HUES64 (cell line): Measurements from ENCODE around the gene FTHL17.

ENCODE experiments used
- H3K27ac ChIP-seq: 2 replicates; pipeline ENCODE4 v1.7.0; 2013; ENCODE audit warnings: low read depth, low read length, inconsistent platforms
- H3K27me3 ChIP-seq: 2 replicates; pipeline ENCODE4 v1.6.1; 2013; ENCODE audit warnings: mild to moderate bottlenecking, low read length; ENCODE audit not compliant: insufficient read depth
- H3K36me3 ChIP-seq: 2 replicates; pipeline ENCODE4 v1.6.1; 2013; ENCODE audit warnings: mild to moderate bottlenecking, low read length; ENCODE audit not compliant: insufficient read depth
- H3K4me1 ChIP-seq: 2 replicates; pipeline ENCODE4 v1.6.1; 2013; ENCODE audit warnings: mild to moderate bottlenecking, low read length, moderate library complexity; ENCODE audit not compliant: insufficient read depth
- H3K4me3 ChIP-seq: 2 replicates; pipeline ENCODE4 v1.5.1; 2013; ENCODE audit warnings: mild to moderate bottlenecking, low read length, moderate library complexity
- H3K9ac ChIP-seq: 2 replicates; pipeline ENCODE4 v1.6.1; 2013; ENCODE audit warnings: mild to moderate bottlenecking, low read depth, low read length
- H3K9me3 ChIP-seq: 2 replicates; pipeline ENCODE4 v1.6.1; 2013; ENCODE audit warnings: low read depth, low read length; ENCODE audit not compliant: insufficient read depth
- WGBS: fragments of 150-250, 120-280 bp; methylation state at CpG from one replicate; pipeline ENCODE4 v1.1.7; 2013; ENCODE audit warnings: missing lambda C conversion rate; 5-methylcytosine and 5-hydroxymethylcytosine counted together

The FTHL17 gene

DNA sequence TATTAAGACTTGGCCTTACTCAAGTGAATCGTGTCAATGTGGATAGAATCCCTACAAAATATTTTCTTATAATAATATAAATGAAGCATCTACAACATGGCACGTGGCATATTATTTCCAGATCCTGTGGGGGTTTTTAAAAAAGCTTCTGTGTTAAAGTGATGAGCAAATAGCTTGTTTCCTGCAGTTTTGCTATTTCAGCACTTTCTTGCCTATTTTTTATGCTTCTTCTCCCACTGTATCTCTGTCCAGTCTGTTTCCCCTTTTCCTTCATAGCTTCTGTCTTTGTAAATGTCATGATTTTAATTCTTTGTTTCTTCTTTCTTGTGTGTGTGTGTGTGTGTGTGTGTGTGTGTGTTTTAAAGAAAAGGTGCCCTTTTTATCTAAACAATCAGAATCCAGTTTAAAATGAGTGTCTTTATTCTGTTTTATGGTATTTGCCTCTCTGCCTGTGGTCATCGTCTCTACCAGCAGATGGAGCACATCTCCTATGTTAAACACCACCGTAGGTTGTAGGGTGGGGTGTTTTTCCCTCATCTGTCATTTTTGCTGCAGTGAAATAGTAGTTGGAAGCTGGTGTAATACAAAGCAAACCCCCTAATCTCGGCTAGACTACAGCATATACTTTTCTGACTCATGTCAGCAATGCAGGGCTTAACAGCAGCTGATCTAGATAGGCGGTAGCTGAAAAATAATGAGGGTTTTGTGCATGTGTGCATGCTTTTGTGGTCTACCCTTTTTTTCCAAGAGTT lies 33.1 kb downstream of the FTHL17 start:
- no peak overlapping the region for H3K27ac ChIP-seq
- no peaks in the 10 kb centered on the region for H3K9me3 ChIP-seq
- no peaks in the 10 kb centered on the region for H3K4me1 ChIP-seq
- H3K9ac ChIP-seq, result no peak overlapping the region
- H3K27me3 ChIP-seq, result no peaks in the 10 kb centered on the region
- H3K36me3 ChIP-seq, result no peaks in the 10 kb centered on the region
- no peak overlapping the region for H3K4me3 ChIP-seq
- WGBS, result 58% methylated on average over 2 of the region's 6 CpGs

DNA sequence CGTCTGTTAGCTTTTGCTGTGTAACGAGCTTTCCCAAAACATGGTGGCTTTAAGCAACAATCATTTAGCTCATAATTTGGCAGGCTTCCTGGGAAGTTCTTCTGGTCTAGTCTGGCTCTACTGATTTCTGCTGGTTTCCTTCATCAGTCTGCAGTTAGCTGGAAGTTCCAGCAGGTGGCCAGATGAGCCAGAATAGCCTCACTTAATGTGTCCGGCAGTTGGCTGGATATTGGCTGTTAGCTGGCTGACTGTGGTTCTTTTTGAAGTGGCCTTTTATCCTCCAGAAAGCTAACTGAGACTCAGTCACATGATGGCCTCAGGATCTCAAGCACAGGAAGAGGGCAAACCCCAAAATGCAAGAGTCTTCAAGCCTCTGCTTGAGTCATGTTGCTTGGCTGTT lies 34.9 kb downstream of the FTHL17 start:
- H3K27me3 ChIP-seq, result no peaks in the 10 kb centered on the region
- H3K36me3 ChIP-seq, result no peaks in the 10 kb centered on the region
- H3K27ac ChIP-seq, result no peak overlapping the region
- no peak overlapping the region for H3K9ac ChIP-seq
- H3K9me3 ChIP-seq, result no peaks in the 10 kb centered on the region
- H3K4me3 ChIP-seq, result no peak overlapping the region
- WGBS, result 76% methylated on average over 3 of the region's 3 CpGs
- H3K4me1 ChIP-seq, result no peaks in the 10 kb centered on the region

GRCh38 chrX:31027351-31027750 lies 44.5 kb downstream of the FTHL17 start:
- no peak overlapping the region for H3K4me3 ChIP-seq
- no peaks in the 10 kb centered on the region for H3K9me3 ChIP-seq
- no peaks in the 10 kb centered on the region for H3K27me3 ChIP-seq

DNA sequence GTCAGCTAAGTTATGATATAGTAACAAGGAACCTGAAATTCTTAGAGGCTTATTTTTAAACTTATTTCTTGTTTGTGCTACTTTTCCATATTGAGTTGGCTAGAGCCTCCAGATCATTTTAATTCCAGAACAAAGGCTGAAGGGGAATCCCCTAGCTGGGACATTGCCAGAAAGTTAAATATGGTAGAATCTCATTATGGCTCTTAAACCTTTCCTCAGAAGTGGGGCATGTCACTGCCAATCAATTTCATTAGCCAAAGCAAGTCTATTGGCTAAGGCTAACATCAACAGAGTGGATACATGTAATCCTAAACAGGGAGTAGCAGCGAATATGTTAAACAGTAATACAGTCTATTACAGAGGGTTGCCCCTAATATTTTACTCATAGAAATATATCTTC lies 47.0 kb downstream of the FTHL17 start:
- Histone ChIP-seq H3K4me1 (no peaks in the 10 kb centered on the region), H3K27me3 (no peaks in the 10 kb centered on the region), H3K27ac (no peak overlapping the region), H3K9me3 (no peaks in the 10 kb centered on the region), H3K4me3 (no peak overlapping the region), H3K36me3 (no peaks in the 10 kb centered on the region), H3K9ac (no peak overlapping the region)
- WGBS, result no CpG with 5 or more reads among the region's 1 CpG

More at GRCh38 chrX:31027351-31027750, 44.5 kb downstream of the FTHL17 start:
- Histone ChIP-seq H3K36me3 (no peaks in the 10 kb centered on the region), H3K27ac (no peak overlapping the region), H3K4me1 (no peaks in the 10 kb centered on the region), H3K9ac (no peak overlapping the region)

DNA sequence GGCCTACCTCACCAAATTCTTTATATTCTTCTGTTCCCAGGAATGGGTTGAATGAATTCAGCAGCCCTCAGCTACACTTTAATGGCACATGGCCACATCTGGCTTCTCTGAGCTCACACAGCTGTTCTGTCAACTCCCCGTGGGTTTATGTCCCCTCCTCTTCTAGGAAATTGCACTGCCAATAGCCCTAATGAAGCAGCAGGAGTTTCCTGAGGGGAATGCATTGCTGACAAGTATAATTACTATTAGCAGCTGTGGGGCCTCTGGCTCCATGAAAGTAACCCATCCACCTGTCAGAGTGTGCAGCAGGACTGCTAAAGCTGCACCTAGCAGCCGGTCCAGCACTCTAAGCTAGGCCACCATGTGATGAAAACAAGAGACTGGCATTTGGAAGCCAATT lies 50.3 kb downstream of the FTHL17 start:
- Histone ChIP-seq H3K27me3 (no peaks in the 10 kb centered on the region), H3K9ac (no peak overlapping the region), H3K4me3 (no peak overlapping the region), H3K27ac (no peak overlapping the region), H3K9me3 (no peaks in the 10 kb centered on the region), H3K4me1 (no peaks in the 10 kb centered on the region), H3K36me3 (no peaks in the 10 kb centered on the region)
- 80% methylated on average over 2 of the region's 2 CpGs for WGBS
